ENCODE results near the gene KLF12.

KLF12 gene

GRCh38 chr13:74114641-74115040, 19.6 kb downstream of the KLF12 start:
- Histone ChIP-seq H3K4me3 (ENCODE audit: low read depth in 1 of 2, low read length in 2 of 2) (no peak overlapping the region), H3K9me3 (ENCODE audit: control insufficient read depth in 1 of 2, low read length in 2 of 2) (peaks cover 5 to 7% of the 10 kb centered on the region in 2 donors), H3K4me1 (ENCODE audit: control insufficient read depth in 1 of 2, insufficient read depth in 2 of 2, low read length in 2 of 2) (no peaks in the 10 kb centered on the region), H3K27me3 (ENCODE audit: low read depth, low read length) (no peaks in the 10 kb centered on the region), H3K36me3 (ENCODE audit: control insufficient read depth in 1 of 2, insufficient read depth in 2 of 2, low read length in 2 of 2) (no peaks in the 10 kb centered on the region), H3K27ac (ENCODE audit: low read length) (no peak overlapping the region)

- Histone ChIP-seq H3K4me1 (ENCODE audit: control insufficient read depth in 1 of 2, insufficient read depth in 2 of 2, low read length in 2 of 2) (no peaks in the 10 kb centered on the region), H3K27me3 (ENCODE audit: low read depth, low read length) (no peaks in the 10 kb centered on the region), H3K36me3 (ENCODE audit: control insufficient read depth in 1 of 2, insufficient read depth in 2 of 2, low read length in 2 of 2) (no peaks in the 10 kb centered on the region), H3K4me3 (ENCODE audit: low read depth in 1 of 2, low read length in 2 of 2) (no peak overlapping the region), H3K9me3 (ENCODE audit: control insufficient read depth in 1 of 2, low read length in 2 of 2) (peaks cover under 1 to 3% of the 10 kb centered on the region in 2 donors), H3K27ac (ENCODE audit: low read length) (no peak overlapping the region)
Observed at GRCh38 chr13:74114202-74114601, 20.0 kb downstream of the KLF12 start.

GRCh38 chr13:74111901-74112824, 22.0 kb downstream of the KLF12 start:
- H3K27me3 ChIP-seq (ENCODE audit: low read depth, low read length) = no peaks in the 10 kb centered on the region
- no peak overlapping the region for H3K27ac ChIP-seq (ENCODE audit: low read length)
- no peaks in the 10 kb centered on the region for H3K4me1 ChIP-seq (ENCODE audit: control insufficient read depth in 1 of 2, insufficient read depth in 2 of 2, low read length in 2 of 2)
- H3K9me3 ChIP-seq (ENCODE audit: control insufficient read depth in 1 of 2, low read length in 2 of 2) = no peaks in the 10 kb centered on the region
- no peak overlapping the region for H3K4me3 ChIP-seq (ENCODE audit: low read depth in 1 of 2, low read length in 2 of 2)
- no peaks in the 10 kb centered on the region for H3K36me3 ChIP-seq (ENCODE audit: control insufficient read depth in 1 of 2, insufficient read depth in 2 of 2, low read length in 2 of 2)

GRCh38 chr13:74111399-74111798, 22.8 kb downstream of the KLF12 start:
- Histone ChIP-seq H3K4me3 (ENCODE audit: low read depth in 1 of 2, low read length in 2 of 2) (no peak overlapping the region), H3K36me3 (ENCODE audit: control insufficient read depth in 1 of 2, insufficient read depth in 2 of 2, low read length in 2 of 2) (no peaks in the 10 kb centered on the region), H3K9me3 (ENCODE audit: control insufficient read depth in 1 of 2, low read length in 2 of 2) (no peaks in the 10 kb centered on the region), H3K27me3 (ENCODE audit: low read depth, low read length) (no peaks in the 10 kb centered on the region), H3K27ac (ENCODE audit: low read length) (no peak overlapping the region), H3K4me1 (ENCODE audit: control insufficient read depth in 1 of 2, insufficient read depth in 2 of 2, low read length in 2 of 2) (no peaks in the 10 kb centered on the region)

GRCh38 chr13:74110053-74110452, 24.2 kb downstream of the KLF12 start:
- Histone ChIP-seq H3K4me3 (ENCODE audit: low read depth in 1 of 2, low read length in 2 of 2) (no peak overlapping the region), H3K36me3 (ENCODE audit: control insufficient read depth in 1 of 2, insufficient read depth in 2 of 2, low read length in 2 of 2) (no peaks in the 10 kb centered on the region), H3K4me1 (ENCODE audit: control insufficient read depth in 1 of 2, insufficient read depth in 2 of 2, low read length in 2 of 2) (no peaks in the 10 kb centered on the region), H3K27ac (ENCODE audit: low read length) (no peak overlapping the region), H3K9me3 (ENCODE audit: control insufficient read depth in 1 of 2, low read length in 2 of 2) (no peaks in the 10 kb centered on the region), H3K27me3 (ENCODE audit: low read depth, low read length) (no peaks in the 10 kb centered on the region)

- H3K4me1 ChIP-seq (ENCODE audit: control insufficient read depth in 1 of 2, insufficient read depth in 2 of 2, low read length in 2 of 2) = no peaks in the 10 kb centered on the region
- H3K9me3 ChIP-seq (ENCODE audit: control insufficient read depth in 1 of 2, low read length in 2 of 2) = no peaks in the 10 kb centered on the region
- H3K27me3 ChIP-seq (ENCODE audit: low read depth, low read length) = no peaks in the 10 kb centered on the region
- no peak overlapping the region for H3K4me3 ChIP-seq (ENCODE audit: low read depth in 1 of 2, low read length in 2 of 2)
- no peak overlapping the region for H3K27ac ChIP-seq (ENCODE audit: low read length)
- no peaks in the 10 kb centered on the region for H3K36me3 ChIP-seq (ENCODE audit: control insufficient read depth in 1 of 2, insufficient read depth in 2 of 2, low read length in 2 of 2)
Observed at GRCh38 chr13:74107598-74107997, 26.6 kb downstream of the KLF12 start.

GRCh38 chr13:74105871-74106270, 28.3 kb downstream of the KLF12 start:
- H3K36me3 ChIP-seq (ENCODE audit: control insufficient read depth in 1 of 2, insufficient read depth in 2 of 2, low read length in 2 of 2) = no peaks in the 10 kb centered on the region
- no peak overlapping the region for H3K27ac ChIP-seq (ENCODE audit: low read length)
- H3K4me1 ChIP-seq (ENCODE audit: control insufficient read depth in 1 of 2, insufficient read depth in 2 of 2, low read length in 2 of 2) = no peaks in the 10 kb centered on the region
- H3K9me3 ChIP-seq (ENCODE audit: control insufficient read depth in 1 of 2, low read length in 2 of 2) = no peaks in the 10 kb centered on the region
- no peak overlapping the region for H3K4me3 ChIP-seq (ENCODE audit: low read depth in 1 of 2, low read length in 2 of 2)
- H3K27me3 ChIP-seq (ENCODE audit: low read depth, low read length) = no peaks in the 10 kb centered on the region

GRCh38 chr13:74104661-74105275, 29.4 kb downstream of the KLF12 start:
- Histone ChIP-seq H3K27ac (ENCODE audit: low read length) (no peak overlapping the region), H3K4me3 (ENCODE audit: low read depth in 1 of 2, low read length in 2 of 2) (no peak overlapping the region), H3K27me3 (ENCODE audit: low read depth, low read length) (no peaks in the 10 kb centered on the region), H3K4me1 (ENCODE audit: control insufficient read depth in 1 of 2, insufficient read depth in 2 of 2, low read length in 2 of 2) (no peaks in the 10 kb centered on the region), H3K9me3 (ENCODE audit: control insufficient read depth in 1 of 2, low read length in 2 of 2) (no peaks in the 10 kb centered on the region), H3K36me3 (ENCODE audit: control insufficient read depth in 1 of 2, insufficient read depth in 2 of 2, low read length in 2 of 2) (no peaks in the 10 kb centered on the region)

GRCh38 chr13:74103970-74104555, 30.1 kb downstream of the KLF12 start:
- no peak overlapping the region for H3K27ac ChIP-seq (ENCODE audit: low read length)
- no peak overlapping the region for H3K4me3 ChIP-seq (ENCODE audit: low read depth in 1 of 2, low read length in 2 of 2)
- no peaks in the 10 kb centered on the region for H3K9me3 ChIP-seq (ENCODE audit: control insufficient read depth in 1 of 2, low read length in 2 of 2)
- no peaks in the 10 kb centered on the region for H3K4me1 ChIP-seq (ENCODE audit: control insufficient read depth in 1 of 2, insufficient read depth in 2 of 2, low read length in 2 of 2)
- H3K27me3 ChIP-seq (ENCODE audit: low read depth, low read length) = no peaks in the 10 kb centered on the region
- H3K36me3 ChIP-seq (ENCODE audit: control insufficient read depth in 1 of 2, insufficient read depth in 2 of 2, low read length in 2 of 2) = no peaks in the 10 kb centered on the region

- Histone ChIP-seq H3K4me1 (ENCODE audit: control insufficient read depth in 1 of 2, insufficient read depth in 2 of 2, low read length in 2 of 2) (no peaks in the 10 kb centered on the region), H3K36me3 (ENCODE audit: control insufficient read depth in 1 of 2, insufficient read depth in 2 of 2, low read length in 2 of 2) (no peaks in the 10 kb centered on the region), H3K27ac (ENCODE audit: low read length) (no peak overlapping the region), H3K9me3 (ENCODE audit: control insufficient read depth in 1 of 2, low read length in 2 of 2) (no peaks in the 10 kb centered on the region), H3K27me3 (ENCODE audit: low read depth, low read length) (no peaks in the 10 kb centered on the region), H3K4me3 (ENCODE audit: low read depth in 1 of 2, low read length in 2 of 2) (no peak overlapping the region)
Observed at GRCh38 chr13:74103196-74103595, 31.0 kb downstream of the KLF12 start.

GRCh38 chr13:74102691-74103090, 31.5 kb downstream of the KLF12 start:
- no peak overlapping the region for H3K27ac ChIP-seq (ENCODE audit: low read length)
- H3K9me3 ChIP-seq (ENCODE audit: control insufficient read depth in 1 of 2, low read length in 2 of 2) = no peaks in the 10 kb centered on the region
- H3K4me3 ChIP-seq (ENCODE audit: low read depth in 1 of 2, low read length in 2 of 2) = no peak overlapping the region
- no peaks in the 10 kb centered on the region for H3K27me3 ChIP-seq (ENCODE audit: low read depth, low read length)
- H3K4me1 ChIP-seq (ENCODE audit: control insufficient read depth in 1 of 2, insufficient read depth in 2 of 2, low read length in 2 of 2) = no peaks in the 10 kb centered on the region
- no peaks in the 10 kb centered on the region for H3K36me3 ChIP-seq (ENCODE audit: control insufficient read depth in 1 of 2, insufficient read depth in 2 of 2, low read length in 2 of 2)

Measured in muscle layer of duodenum (tissue), 2 donors.